ENCODE measurements around the gene MANSC4. TPM values are rescaled to one million over a fixed set of nuclear protein-coding genes. Genes with fewer than 3 reads are reported as not detected.

The MANSC4 gene
- total RNA-seq, 2 donors from 2014 or later, result not detected

- no peak overlapping the region for H3K4me3 ChIP-seq
- no peaks in the 10 kb centered on the region for H3K36me3 ChIP-seq (replicated peaks in 1 of 2; ENCODE audit: insufficient read depth in 1 of 2, low read depth in 2 of 2)
- intact Hi-C loops (cut with DNase I), result no loop called here
- no peak overlapping the region for H3K27ac ChIP-seq
- peaks cover 25% of the 10 kb centered on the region for H3K4me1 ChIP-seq
- 18 to 46% methylated on average over 1 of the region's 1 CpG for WGBS, 2 donors
- ATAC-seq, result no peak
- no peak for DNase-seq
- TF ChIP-seq POLR2A (IDR thresholded peaks at IDR 0.05) (no peak), CTCF (IDR thresholded peaks at IDR 0.05) (no peak)
- H3K9me3 ChIP-seq, result no peaks in the 10 kb centered on the region
- no peaks in the 10 kb centered on the region for H3K27me3 ChIP-seq
These were observed 1.8 kb downstream of the MANSC4 start for GRCh38 chr12:27778206-27778605.

- TF ChIP-seq POLR2A (IDR thresholded peaks at IDR 0.05) (no peak), CTCF (IDR thresholded peaks at IDR 0.05) (no peak)
- Histone ChIP-seq H3K9me3 (no peaks in the 10 kb centered on the region), H3K36me3 (replicated peaks in 1 of 2; ENCODE audit: insufficient read depth in 1 of 2, low read depth in 2 of 2) (no peaks in the 10 kb centered on the region), H3K4me3 (no peak overlapping the region), H3K27me3 (no peaks in the 10 kb centered on the region), H3K27ac (no peak overlapping the region), H3K4me1 (peaks cover 20% of the 10 kb centered on the region)
- intact Hi-C loops (cut with DNase I), result no loop called here
- DNase-seq (no peak), ATAC-seq (no peak)
- WGBS, 2 donors, result 79 to 86% methylated on average over 5 of the region's 5 CpGs
These were observed 2.9 kb downstream of the MANSC4 start for GRCh38 chr12:27777141-27777540.

GRCh38 chr12:27772328-27773049, 7.5 kb downstream of the MANSC4 start:
- H3K9me3 ChIP-seq, result no peaks in the 10 kb centered on the region
- 44 to 48% methylated on average over 5 of the region's 5 CpGs for WGBS, 2 donors
- TF ChIP-seq POLR2A (IDR thresholded peaks at IDR 0.05), result no peak
- no peak for TF ChIP-seq CTCF (IDR thresholded peaks at IDR 0.05)
- H3K4me1 ChIP-seq, result no peaks in the 10 kb centered on the region
- ATAC-seq, result no peak
- no peaks in the 10 kb centered on the region for H3K36me3 ChIP-seq (replicated peaks in 1 of 2; ENCODE audit: insufficient read depth in 1 of 2, low read depth in 2 of 2)
- intact Hi-C loops (cut with DNase I), result no loop called here
- no peak overlapping the region for H3K4me3 ChIP-seq
- H3K27ac ChIP-seq, result no peak overlapping the region
- H3K27me3 ChIP-seq, result no peaks in the 10 kb centered on the region
- no peak for DNase-seq

GRCh38 chr12:27771481-27772327, 8.3 kb downstream of the MANSC4 start:
- intact Hi-C loops (cut with DNase I), result no loop called here

More at GRCh38 chr12:27771481-27772327, 8.3 kb downstream of the MANSC4 start:
- Histone ChIP-seq H3K27ac (no peak overlapping the region), H3K36me3 (replicated peaks in 1 of 2; ENCODE audit: insufficient read depth in 1 of 2, low read depth in 2 of 2) (no peaks in the 10 kb centered on the region), H3K4me1 (no peaks in the 10 kb centered on the region), H3K9me3 (no peaks in the 10 kb centered on the region), H3K4me3 (no peak overlapping the region), H3K27me3 (no peaks in the 10 kb centered on the region)
- 83 to 93% methylated on average over 3 of the region's 3 CpGs for WGBS, 2 donors
- no peak for TF ChIP-seq POLR2A (IDR thresholded peaks at IDR 0.05)
- TF ChIP-seq CTCF (IDR thresholded peaks at IDR 0.05), result no peak
- ATAC-seq (no peak), DNase-seq (no peak)

All from body of pancreas (tissue), 4 donors.